Measurements from ENCODE around the gene CDH12.
"Not testable (repeated sequence)": the region's sequence is repeated elsewhere in the genome, so short reads cannot be mapped to it uniquely, and the experiment has no call there.

Gene CDH12

GRCh38 chr5:22151801-22152200 is 701.3 kb downstream of the CDH12 start:
- not testable (repeated sequence) for DNase-seq (ENCODE audit: low read depth in 2 of 2)

GRCh38 chr5:22140418-22140817 is 712.7 kb downstream of the CDH12 start:
- not testable (repeated sequence) for DNase-seq (ENCODE audit: low read depth in 2 of 2)

- DNase-seq (ENCODE audit: low read depth in 2 of 2): not testable (repeated sequence)
Measured at GRCh38 chr5:22139662-22140300, 713.4 kb downstream of the CDH12 start.

GRCh38 chr5:22111320-22111719 is 741.8 kb downstream of the CDH12 start:
- DNase-seq (ENCODE audit: low read depth in 2 of 2): no peak

DNA sequence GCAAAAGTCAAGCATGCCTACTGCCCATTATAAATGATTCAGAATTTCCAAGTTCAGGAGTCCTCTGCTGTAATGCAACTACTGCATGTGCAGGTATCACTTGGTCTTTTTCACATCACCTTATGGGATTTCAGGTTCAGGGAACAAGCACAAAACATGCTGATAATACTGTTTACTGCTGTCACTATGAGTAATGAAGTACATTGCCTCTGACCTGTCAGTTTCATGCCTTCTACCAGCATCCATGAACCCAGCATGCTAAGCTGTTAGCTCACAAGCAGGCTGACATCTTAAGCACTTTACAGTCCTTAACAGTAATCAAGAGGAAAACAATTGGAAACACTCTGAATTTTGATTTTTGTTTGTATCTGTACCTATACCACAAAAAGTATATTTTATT is 743.8 kb downstream of the CDH12 start:
- DNase-seq (ENCODE audit: low read depth in 2 of 2): no peak

DNA sequence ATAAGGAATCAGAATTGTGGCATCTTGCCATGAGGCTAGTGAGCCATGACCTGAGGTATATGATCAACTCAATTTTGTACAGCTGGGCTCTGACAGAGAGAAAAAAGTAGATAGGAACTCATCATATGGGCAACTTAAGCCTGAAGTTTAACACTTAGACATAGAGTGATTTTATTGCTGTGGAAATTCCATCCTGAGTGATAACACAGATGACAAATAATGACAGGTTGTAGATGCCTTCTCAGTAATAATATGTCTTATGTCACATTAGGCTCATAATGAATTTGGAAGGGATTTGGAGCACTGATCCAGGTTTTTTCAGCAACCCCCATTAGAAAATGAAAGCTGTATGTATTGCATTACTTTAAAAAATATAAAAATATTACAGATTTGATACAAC is 744.6 kb downstream of the CDH12 start:
- no peak for DNase-seq (ENCODE audit: low read depth in 2 of 2)

DNA sequence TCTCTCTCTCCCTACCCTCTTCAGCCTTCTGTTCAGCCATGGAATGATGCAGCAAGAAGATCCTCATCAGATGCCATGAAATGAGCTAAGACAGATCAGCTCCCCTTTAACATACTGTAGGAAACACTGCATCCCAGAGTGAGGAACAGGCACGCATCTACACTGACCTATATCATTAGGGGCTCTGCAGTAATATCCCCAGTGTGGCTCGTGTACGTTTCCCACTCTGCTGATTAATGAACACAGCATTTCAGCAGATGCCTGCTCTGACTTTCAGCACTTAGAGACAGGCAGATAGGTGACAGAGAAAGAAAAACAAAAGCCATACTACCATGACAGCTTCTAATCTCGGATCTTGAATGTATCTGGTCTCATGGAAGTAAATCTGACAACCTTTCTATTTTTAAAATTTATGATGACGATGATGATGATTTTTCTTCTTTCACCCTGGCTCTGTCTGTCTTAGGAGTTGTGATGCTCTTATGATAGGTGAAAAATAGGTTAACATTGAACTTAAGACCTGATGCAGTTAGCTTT is 750.3 kb downstream of the CDH12 start:
- DNase-seq (ENCODE audit: low read depth in 2 of 2): no peak

GRCh38 chr5:22088517-22088916 is 764.6 kb downstream of the CDH12 start:
- no peak for DNase-seq (ENCODE audit: low read depth in 2 of 2)

GRCh38 chr5:22079566-22079965 is 773.6 kb downstream of the CDH12 start:
- DNase-seq (ENCODE audit: low read depth in 2 of 2): no peak

DNA sequence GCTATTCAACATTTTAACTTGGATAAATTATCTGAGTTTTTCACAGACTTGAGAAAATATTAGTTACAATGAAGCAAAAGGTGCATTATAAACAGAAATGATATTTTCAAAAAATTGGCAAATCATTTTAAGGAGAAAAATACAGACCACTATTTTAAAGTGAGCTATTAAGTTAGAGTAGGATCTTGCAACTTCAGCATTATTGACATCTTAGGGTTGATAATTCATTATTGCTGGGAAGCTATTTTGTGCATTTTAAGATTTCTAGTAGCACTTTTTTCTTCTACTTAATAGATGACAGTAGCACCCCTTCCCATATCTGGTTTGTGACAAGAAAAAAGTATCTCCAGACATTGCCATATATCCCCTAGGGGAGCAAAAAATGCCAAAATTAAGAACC is 774.1 kb downstream of the CDH12 start:
- DNase-seq (ENCODE audit: low read depth in 2 of 2): no peak

DNA sequence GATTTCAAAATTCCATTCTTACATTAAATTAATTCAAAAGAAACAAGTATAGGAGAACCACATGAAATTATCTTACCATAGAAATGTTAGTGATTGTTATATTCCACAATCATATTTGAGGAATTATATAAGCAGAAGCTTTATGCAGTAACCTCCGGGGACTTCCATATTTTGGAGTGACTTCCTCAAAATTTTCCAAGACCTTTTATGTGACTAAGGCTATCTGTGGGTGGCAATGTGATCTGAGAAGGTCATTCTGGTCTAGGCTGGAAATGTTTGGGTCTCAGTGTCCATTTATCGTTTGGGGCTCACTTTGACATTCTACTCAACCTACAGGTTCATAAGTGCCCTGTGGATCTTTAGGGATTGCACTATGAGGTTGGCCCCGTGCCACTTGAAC is 776.6 kb downstream of the CDH12 start:
- DNase-seq (ENCODE audit: low read depth in 2 of 2): no peak

DNA sequence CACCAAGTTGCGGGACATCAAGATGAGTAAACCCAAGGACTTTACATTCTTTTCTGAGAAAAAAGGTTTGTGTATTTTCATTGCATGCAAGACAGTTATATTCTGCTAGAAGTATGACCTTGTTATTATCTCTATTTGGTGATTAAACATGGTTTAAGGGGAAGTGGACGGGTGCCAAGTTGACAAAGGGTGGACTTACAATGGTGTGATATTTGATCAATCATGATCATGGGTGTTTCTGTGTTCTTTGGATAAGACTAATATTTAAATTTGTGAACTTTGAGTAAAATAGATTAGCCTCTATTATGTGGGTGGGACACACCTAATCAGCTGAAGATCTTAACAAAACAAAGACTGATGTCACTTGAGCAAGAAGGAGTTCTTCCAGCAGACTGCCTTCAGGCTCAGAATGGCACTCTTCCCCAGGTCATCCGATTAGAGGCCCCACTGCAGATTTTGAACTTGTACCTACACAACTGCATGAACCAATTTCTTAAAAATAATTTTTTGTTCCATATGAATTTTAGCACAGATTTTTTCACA is 782.9 kb downstream of the CDH12 start:
- no peak for DNase-seq (ENCODE audit: low read depth in 2 of 2)

DNA sequence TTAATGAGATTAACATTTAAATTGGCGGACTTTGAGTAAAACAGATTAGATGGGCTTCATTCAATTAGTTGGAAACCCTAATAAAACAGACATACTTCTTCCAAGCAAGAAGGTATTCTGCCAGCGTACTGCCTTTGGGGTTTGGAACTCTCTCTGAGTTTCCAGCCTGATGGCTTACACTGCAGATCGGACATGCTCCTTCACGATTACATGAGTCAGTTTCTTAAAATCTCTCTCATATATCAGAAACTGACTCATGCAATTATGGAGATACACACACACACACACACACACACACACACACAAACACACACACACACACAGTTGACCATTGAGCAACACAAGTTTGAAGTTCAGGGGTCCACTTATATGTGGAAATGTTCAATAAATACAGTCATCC is 789.4 kb downstream of the CDH12 start:
- no peak for DNase-seq (ENCODE audit: low read depth in 2 of 2)

GRCh38 chr5:22058620-22059019 is 794.5 kb downstream of the CDH12 start:
- no peak for DNase-seq (ENCODE audit: low read depth in 2 of 2)

DNA sequence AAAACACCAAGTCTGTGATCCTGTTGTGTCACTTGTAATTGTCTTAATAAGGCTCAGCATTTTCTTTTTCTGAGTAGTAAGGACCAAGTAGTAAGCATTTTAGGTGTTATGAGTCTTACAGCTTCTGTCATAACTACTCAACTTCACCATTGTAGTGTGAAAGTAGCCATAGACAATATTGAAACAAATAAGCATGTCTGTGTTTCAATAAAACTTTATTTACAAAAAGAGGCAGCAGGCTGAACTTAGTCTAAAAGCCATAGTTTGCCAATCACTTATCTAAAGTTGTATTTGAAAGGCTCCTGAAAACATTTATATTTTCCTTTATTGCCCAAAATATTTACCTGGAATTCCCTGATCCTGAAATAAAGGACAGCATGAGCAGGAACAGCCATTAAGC is 796.1 kb downstream of the CDH12 start:
- DNase-seq (ENCODE audit: low read depth in 2 of 2): no peak

DNA sequence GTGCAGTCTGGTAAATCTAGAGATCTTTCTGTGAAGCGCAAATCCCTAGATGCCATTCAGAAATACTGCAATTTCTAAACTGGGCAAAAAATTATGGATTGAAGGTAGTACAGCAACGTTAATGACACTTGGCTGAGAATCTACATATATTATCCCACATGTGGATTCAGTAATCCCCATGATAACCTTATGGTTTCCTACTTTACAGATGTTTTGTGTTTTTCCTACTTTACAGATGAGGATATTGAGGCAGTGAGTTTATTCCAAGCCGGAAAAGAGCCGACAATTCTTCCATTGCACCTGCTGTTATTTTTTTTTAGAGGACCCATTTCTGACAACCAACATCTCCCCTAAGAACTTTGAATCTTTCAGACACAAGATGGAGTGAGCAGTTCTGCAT is 796.5 kb downstream of the CDH12 start:
- no peak for DNase-seq (ENCODE audit: low read depth in 2 of 2)

- no peak for DNase-seq (ENCODE audit: low read depth in 2 of 2)
Measured at GRCh38 chr5:22053195-22053594, 799.9 kb downstream of the CDH12 start.

GRCh38 chr5:22051881-22052280 is 801.3 kb downstream of the CDH12 start:
- DNase-seq (ENCODE audit: low read depth in 2 of 2): no peak

- DNase-seq (ENCODE audit: low read depth in 2 of 2): no peak
Measured at GRCh38 chr5:22050931-22051330, 802.2 kb downstream of the CDH12 start.

GRCh38 chr5:22044229-22044628 is 808.9 kb downstream of the CDH12 start:
- DNase-seq (ENCODE audit: low read depth in 2 of 2): no peak

GRCh38 chr5:22036061-22036460 is 817.1 kb downstream of the CDH12 start:
- no peak for DNase-seq (ENCODE audit: low read depth in 2 of 2)

DNA sequence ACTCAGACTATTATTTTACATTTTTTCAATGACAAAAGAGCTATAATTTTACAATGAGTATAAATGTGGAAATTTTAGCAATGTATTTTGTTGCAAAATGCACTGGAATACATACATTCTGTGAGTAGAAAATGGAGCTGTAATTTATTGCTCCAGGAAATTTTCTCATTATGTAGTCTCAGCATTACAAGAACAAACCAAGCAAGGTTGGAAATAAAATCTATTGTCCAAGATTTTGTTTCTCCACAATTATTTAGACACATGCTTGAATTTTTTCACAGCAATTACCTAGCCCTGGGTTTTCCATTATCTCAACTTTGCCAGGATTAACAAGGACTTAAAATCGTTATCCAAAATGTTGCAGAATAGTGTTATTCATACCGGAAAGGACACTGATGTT is 820.1 kb downstream of the CDH12 start:
- DNase-seq (ENCODE audit: low read depth in 2 of 2): no peak

DNA sequence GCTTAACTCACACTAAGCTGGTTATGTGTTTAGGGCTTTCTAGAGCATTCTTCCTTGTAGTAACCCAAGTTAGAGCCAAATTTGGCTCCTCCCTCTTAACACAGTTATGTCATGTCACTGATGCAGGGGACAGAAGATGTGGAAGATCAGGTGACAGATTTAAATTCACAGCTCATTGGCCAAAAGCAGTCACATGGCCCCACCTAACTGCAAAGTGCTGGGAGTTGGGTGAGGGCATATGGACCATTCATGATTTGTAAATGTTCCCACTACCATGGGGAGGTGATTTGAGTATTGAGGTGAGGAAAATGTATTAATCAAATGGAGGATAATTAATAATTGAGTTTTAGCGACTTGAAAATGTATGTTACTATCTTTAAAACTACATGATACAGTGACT is 829.4 kb downstream of the CDH12 start:
- no peak for DNase-seq (ENCODE audit: low read depth in 2 of 2)

GRCh38 chr5:22012893-22013292 is 840.3 kb downstream of the CDH12 start:
- DNase-seq (ENCODE audit: low read depth in 2 of 2): not testable (repeated sequence)

Data from fibroblast of skin of left quadriceps (primary cell).